D341Med (cell line): Measurements from ENCODE around the gene SLC39A1.
"Not testable (repeated sequence)": the region's sequence is repeated elsewhere in the genome, so short reads cannot be mapped to it uniquely, and the experiment has no call there.

Experiments used
- DNase-seq: peaks from one replicate; pipeline ENCODE4 v3.0.0; 2012; ENCODE audit warnings: low spot score

Gene SLC39A1, protein sequence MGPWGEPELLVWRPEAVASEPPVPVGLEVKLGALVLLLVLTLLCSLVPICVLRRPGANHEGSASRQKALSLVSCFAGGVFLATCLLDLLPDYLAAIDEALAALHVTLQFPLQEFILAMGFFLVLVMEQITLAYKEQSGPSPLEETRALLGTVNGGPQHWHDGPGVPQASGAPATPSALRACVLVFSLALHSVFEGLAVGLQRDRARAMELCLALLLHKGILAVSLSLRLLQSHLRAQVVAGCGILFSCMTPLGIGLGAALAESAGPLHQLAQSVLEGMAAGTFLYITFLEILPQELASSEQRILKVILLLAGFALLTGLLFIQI

DNA sequence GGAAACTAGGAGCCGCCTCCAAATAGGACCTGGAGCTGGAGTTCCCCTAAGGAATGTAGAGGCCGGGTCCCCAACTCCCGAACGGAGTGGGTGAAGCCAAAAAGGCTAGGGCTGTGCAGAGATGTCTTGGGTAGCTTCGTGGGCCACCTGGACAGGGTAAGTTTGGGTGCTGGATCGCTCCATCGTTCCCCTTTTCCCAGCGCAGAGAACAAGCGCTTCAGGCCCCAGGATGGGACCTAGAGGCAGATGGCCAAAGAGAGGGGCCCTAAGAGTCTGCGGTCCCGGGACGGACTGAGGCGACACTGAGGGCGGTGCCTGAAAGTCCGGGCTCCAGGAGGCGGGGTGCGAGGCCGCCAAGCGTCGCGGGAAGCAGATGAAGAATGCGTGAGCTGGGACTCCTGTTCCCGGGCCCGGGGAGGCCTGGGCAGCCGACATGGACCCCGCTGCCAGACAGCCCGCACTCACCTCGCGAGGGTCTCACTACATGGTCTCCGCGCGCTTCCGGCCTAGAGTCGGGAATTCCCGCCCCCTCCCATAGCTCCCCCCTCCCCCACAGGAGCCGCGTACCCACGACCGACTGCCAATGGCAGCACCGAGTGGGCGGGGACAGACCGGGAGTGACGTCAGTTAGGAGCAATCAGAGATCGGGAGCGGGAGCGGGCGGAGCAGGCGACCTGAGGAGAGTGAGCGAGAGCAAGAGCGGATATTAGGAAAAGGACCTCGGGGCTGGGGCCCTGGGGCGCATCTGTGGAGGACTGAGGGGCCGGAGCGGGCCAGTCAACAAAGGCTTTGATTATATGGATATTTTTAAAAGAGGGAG, at the start of gene SLC39A1:
TSS of gene SLC39A1 (minus strand) at position 508 of the 820 bp plus-strand sequence. CDS start 822 bp downstream, outside the sequence.
- DNase-seq = peak; percentile 97

DNA sequence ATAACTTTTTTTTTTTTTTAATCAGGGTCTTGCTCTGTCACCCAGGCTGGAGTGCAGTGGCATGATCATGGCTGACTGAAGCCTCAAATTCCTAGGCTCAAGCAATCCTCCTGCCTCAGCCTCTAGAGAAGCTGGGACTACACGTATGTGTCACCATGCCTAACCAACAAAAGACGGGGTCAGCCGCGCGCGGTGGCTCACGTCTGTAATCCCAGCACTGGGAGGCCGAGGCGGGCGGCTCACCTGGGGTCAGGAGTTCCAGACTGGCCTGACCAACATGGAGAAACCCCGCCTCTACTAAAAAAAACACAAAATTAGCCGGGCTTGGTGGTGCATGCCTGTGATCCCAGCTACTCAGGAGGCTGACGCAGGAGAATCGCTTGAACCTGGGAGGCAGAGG, 49.2 kb upstream of the SLC39A1 start:
- DNase-seq = not testable (repeated sequence)

DNA sequence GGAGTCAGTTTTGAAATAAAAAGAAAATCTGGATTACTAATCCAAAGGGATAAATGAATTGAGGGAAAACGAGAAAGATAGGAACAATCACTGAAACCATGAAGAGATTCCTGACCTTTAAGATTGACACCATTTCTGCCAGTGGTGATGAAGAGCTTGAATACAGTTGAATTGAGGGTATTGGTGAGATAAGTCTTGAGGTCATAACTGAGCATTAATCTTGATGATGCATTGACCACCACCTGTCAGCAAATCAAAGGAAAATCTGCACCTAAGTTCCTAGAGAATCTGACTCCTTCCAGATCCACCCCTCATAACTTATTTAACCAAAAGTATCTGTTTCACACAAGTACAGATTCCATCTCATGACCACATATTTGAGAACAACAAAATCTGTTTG, 48.8 kb upstream of the SLC39A1 start:
- DNase-seq = no peak

DNA sequence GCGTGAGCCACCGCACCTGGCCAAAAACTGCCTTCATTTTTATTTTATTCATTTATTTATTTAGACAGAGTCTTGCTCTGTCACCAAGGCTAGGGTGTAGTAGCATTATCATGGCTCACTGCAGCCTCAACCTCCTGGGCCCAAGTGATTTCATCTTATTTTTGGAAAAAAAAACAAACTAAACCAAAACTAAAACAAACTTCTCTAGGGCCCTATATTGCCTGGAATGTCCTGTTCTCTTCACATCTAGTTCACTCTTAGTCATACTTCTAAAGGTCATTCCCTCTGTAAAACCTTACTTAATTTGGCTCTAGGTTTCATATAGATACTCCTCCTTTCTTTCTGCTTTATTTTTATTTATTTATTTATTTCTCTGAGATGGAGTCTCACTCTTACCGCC, 42.8 kb upstream of the SLC39A1 start:
- DNase-seq = no peak

DNA sequence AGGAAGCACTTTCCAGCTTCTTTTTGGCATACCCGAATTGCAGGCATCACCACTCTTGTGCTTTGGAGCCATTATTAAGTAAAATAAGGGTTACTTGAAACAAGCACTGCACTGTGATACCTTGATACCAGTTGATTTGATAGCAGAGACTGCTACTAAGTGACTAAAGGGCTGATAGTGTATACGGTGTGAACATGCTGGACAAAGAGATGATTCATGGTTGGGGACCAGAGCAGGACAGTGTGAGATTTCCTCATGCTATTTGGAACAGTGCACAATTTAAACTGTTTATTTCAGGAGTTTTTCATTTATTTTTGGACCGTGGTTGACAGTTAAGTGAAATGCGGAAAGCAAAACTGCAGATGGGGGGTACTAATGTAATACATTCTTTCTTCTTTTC, 37.1 kb upstream of the SLC39A1 start:
- DNase-seq = no peak

DNA sequence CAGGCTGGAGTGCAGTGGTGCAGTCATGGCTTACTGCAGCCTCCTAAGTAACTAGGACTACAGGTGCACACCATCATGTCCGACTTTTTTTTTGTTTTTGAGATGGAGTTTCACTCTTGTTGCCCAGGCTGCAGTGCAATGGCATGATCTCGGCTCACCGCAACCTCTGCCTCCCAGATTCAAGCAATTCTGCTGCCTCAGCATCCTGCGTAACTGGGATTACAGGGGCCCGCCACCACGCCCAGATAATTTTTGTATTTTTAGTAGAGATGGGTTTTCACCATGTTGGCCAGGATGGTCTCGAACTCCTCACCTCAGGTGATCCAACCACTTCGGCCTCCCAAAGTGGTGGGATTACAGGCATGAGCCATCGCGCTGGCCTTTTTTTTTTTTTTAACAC, 33.5 kb upstream of the SLC39A1 start:
- DNase-seq = not testable (repeated sequence)

DNA sequence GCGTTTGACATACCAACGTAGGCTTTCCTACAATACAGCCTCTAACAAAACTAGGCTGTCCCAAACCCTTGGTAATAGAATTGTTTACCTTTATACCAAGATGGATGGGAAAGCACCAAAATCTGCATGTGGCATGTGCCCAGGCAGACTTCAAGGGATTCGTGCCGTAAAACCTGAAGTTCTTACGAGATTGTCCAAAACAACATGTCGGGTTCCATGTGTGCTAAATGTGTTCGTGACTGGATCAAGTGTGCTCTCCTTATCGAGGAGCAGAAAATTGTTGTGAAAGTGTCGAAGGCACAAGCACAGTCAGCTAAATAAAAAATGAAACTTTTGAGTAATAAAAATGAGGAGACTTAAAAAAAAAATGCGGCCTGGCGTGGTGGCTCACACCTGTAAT, 32.3 kb upstream of the SLC39A1 start:
- no peak for DNase-seq

DNA sequence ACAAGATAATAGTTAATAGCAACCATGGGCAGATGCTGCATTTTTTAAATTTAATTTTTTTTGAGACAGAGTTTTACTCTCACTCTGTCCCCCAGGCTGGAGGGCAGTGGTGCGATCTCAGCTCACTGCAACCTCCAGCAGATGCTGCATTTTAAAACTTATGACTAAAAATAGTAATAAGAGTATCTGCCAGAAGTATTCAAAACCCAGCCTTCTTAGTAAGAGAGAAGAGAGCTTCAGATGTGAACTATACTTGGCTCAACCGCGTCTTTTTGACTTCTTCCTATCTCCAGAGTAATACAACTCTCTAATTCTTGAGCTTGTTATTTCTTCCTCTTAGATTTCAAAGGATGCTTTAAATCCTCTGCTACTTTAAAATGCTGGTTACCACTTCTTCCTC, 31.9 kb upstream of the SLC39A1 start:
- DNase-seq = no peak

DNA sequence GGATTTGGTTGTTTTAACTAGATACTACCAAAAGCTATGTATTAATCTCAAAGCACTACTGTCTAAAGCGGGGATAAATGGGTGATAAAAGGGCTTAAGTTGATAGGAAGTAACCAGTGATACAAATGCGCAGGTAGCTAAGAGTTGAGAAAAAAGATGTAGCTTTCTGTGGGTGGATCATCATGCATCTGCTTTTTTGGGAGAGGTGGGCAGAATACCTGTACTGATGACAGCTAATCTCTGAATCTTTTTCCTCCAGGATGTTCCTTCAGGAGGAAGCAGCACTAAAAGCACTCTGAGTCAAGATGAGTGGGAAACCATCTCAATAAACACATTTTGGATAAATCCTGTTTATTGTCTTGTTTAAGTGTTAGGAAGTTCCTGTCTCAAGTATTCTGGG, 28.5 kb upstream of the SLC39A1 start:
- DNase-seq = no peak

DNA sequence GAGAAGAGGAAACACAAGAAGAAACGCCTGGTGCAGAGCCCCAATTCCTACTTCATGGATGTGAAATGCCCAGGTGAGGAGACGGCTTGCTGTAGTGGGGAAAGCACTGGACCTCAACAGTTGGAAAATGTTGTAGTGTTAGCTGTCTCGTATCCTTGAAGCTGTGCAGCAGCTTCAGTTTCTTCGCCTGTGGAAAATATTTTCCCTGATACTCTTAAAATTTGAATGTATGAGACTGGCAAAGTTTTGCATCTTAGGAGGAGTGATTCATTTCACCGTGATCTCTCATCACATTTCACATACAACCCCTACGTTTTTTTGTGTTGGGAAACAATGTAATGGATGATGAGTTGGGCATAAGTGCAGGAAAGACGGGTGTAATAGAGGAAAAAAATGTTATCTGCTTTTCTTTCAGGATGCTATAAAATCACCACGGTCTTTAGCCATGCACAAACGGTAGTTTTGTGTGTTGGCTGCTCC, 27.9 kb upstream of the SLC39A1 start:
- no peak for DNase-seq

DNA sequence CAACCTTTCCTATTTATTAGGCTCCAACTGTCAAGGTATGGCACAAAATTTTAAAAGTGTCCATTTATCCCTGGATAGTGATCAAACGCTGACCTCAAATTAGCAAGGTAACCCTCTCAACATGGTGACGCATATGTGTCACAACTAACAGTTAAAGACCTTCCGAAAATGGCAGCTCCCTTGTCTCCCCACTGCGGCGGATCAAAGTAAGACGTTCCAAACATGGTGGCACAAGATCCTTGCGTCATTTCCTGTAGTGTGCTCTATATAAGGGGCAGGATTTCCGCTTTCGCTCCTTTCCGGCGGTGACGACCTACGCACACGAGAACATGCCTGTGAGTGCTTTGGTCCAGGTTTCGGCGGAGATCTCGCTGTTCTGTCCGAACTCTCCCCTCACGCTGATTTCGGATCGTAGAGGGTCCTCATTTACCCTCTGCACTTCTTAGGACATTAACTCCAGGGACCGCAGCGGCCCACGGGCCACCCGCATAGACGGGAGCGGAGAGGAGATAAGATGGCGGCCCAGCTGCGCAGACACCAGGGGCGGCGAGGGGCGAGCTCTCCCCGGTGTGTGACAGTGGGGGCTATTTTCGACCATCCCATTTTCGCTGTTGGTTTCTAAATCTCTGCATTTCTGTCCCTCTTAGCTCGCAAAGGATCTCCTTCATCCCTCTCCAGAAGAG, 27.3 kb upstream of the SLC39A1 start, which contains the start of gene RPS27:
TSS of gene RPS27 (plus strand) at position 295 of the 683 bp plus-strand sequence. CDS start at position 330, 35 bp downstream.
- peak; percentile 93 for DNase-seq

DNA sequence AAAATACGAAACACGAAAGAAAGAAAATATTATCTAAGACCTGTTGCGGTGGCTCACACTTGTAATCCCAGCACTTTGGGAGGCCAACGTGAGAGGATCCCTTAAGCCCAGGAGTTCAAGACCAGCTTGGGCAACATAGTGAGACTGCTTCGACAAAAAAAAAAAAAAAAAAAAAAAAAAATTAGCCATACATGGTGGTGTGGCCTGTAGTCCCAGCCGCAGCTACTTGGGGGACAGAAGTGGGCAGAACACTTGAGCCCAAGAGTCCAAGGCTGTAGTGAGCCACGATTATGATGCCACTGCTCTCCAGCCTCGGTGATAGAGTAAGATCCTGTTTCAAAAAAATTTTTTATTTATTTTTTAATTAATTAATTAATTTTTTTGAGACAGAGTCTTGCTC, 24.3 kb upstream of the SLC39A1 start:
- DNase-seq = no peak

DNA sequence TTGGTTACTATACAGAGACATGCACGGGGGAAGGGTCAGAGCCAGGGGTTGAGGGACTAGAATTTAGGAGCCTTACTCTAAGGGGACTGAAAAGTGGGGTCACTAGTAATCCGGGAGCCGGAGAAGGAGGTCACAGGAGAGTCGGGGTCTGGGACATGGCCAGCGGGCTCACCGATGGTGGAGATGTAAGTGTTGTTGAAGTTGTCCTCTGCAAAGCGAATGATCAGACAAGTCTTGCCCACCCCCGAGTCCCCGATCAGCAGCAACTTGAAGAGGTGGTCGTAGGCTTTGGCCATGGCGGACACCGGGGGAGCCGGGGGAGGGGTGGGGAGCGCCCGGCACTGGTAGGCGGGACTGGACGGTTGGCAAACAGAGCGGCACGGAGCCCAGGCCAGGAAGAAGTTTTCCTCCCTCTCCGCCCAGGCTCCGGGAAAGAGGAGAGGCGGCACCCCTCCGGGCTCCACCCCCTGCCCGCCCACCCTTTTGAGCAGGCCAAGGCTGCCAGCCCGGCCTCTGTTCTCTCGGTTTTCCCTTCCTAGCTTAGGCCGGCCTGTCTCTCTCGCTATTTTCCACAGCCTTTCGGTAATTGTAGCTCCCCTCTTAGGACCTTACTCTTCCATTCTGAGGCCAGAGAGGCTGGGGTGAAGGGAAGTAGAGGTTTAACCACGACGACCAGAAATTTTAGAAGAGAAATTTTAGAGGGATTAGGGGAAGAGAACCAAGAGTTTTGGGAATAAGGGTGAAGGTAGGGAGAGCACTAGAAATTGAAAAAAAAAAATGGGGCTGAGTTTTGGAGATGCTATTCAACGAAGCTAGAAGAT, 22.8 kb upstream of the SLC39A1 start, which contains the start of gene RAB13:
TSS of gene RAB13 (minus strand) at position 399 of the 821 bp plus-strand sequence. CDS start at position 296, 103 bp downstream.
- DNase-seq = peak; percentile 65

DNA sequence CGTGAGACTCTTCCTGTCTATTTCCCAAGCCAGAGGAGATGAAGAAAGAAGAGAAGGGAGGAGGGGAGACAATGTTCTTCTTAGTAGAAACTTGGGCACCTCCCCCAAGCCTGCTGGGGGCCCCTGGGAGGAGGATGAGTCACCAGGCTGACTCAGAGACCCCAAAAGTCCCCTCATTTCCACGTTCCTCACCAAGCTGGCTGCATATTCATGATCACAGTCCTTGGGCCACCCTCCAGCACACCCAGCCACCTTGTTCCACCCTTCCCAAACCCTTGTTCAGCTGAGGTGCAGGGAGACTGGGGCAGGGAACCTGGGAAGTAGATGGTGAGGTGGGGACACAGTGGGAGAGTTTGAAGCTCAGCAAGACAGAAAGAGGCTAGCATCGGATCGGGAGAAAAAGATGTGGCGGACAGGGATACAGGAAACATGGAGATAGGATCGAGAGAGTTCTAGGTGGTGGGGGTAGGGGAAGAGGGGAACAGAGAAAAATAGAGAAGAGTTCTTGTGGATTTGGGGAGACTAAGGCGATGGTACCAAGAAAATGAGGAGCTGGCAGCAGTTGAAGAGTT, 22.1 kb upstream of the SLC39A1 start:
- DNase-seq = no peak

DNA sequence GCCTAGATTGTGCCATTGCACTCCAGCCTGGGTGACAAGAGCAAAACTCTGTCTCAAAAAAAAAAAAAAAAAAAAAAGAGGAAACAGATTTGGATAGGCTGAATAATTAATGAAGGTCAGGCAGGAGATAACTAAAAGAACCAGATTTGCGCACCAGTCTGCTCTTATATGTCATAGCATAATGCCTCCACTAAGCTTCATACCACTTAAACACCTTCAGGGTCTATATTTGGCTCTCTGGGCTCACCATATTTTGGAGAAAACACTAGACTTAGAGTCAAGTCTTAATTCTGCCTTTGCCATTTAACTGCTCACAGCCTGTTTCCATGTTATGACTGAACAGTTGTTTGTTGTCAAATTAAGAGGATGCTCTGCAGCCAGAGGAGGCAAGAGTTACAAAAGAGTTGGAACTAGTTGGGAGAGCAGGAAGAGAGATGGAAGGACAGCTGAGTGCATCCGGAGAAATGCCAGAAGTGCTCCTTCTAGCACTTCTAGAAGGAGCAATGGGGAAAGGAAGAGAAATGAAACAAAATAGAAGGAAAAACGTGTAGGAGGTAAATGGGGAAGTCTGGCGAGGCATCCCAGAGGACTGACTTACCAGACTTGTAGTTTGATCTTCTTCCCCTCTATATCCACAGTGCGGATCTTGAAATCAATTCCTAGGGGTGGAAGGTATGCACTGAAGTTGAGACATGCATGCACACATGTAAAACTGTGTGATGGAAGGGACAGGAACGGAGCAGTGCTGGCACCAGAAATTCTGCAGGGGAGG, 21.0 kb upstream of the SLC39A1 start:
- DNase-seq = no peak

DNA sequence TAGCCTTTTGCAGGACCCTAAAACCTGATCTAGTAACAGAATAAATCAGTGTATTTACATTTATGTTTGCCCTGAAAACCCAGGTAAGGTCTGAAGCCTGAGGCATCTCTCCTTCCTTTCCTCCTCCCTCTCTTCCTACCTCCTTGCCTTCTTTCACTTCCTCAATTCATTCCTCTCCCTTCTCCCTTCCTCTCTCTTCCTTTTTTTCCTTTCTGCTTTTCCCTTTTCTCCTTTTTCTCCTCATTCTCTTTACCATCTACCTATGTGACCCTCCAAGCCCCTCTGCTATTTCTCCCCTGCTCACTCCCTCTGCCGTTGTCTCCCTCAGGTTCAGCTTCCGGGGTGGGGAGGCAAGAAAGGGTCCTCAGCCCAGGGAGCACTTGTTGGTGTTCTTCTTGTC, 18.4 kb upstream of the SLC39A1 start:
- DNase-seq = not testable (repeated sequence)

DNA sequence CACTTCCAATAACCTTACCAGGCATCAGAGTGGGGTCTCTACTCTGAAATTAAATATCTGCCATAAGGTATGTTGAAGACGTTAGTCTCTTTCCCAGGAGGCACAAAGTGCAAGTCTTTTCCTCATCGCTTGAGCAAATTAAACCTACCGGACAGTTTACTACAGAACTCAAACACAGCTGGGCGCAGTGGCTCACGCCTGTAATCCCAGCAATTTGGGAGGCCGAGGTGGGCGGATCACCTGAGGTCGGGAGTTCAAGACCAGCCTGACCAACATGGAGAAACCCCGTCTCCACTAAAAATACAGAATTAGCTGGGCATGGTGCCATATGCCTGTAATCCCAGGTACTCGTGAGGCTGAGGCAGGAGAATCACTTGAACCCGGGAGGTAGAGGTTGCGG, 15.8 kb upstream of the SLC39A1 start:
- not testable (repeated sequence) for DNase-seq

DNA sequence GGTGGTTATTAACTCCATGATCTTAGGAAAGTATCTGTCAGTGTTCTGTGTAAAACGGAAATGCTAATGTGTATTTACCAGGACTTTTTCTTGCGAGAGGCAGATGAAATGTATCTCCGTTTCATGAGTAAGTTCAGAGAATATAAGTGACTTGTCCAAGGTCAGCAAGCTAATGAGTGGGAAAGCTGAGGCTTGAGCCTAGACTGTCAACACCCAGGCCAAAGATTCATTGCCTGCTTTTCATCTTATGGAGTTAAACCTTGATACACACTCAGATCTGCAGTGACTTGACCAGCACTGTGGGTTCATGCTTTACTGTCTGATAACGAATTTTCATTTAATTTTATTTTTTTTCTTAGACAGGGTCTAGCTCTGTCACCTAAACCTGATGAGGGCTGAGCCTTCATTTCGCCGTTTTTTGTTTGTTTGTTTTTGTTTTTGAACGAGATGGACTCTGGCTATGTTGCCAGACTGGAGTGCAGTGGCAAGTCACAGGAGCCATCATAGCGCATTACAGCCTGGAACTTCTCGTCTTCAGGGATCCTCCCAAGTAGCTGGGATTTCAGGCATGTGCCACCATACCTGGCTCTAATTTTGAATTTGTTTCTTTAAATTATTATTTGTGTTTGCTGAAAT, 15.1 kb upstream of the SLC39A1 start:
- no peak for DNase-seq
